ENCODE measurements around the gene POR. TPM values are rescaled to one million over a fixed set of nuclear protein-coding genes. Genes with fewer than 3 reads are reported as not detected.
A peak's percentile ranks its signal among the peaks of the same experiment; 100 is the strongest.

Gene POR
- total and polyA plus RNA-seq, 2 of the 13 experiments (the other 11 are each of a cell fraction or from before 2014, with no cell fraction given) = 145 to 266 TPM

GRCh38 chr7:75916685-75917634, 2.0 kb downstream of the POR start (continued):
- TF ChIP-seq POGK (CRISPR knock-in tag; conservative IDR thresholded peaks at IDR 0.05) = no peak
- 0 out of 2 replicates have a peak, but pooled peaks have one; percentile 18 for TF ChIP-seq ZNF362 (CRISPR knock-in tag; IDR thresholded peaks at IDR 0.05; ENCODE audit: borderline replicate concordance)
- no peak for TF ChIP-seq KDM6A (CRISPR knock-in tag; IDR thresholded peaks at IDR 0.05; ENCODE audit: low read depth)
- no peak for TF ChIP-seq FOXC1 (CRISPR knock-in tag; IDR thresholded peaks at IDR 0.05; ENCODE audit: borderline replicate concordance)
- TF ChIP-seq MTERF4 (CRISPR knock-in tag; IDR thresholded peaks at IDR 0.05) = no peak
- peak; percentile 98 for TF ChIP-seq ZNF770 (CRISPR knock-in tag; IDR thresholded peaks at IDR 0.05)
- peak; percentile 8; the same call in 1 of the 2 replicates for TF ChIP-seq RBFOX2 (IDR thresholded peaks at IDR 0.05; ENCODE audit: low read depth, low read length)
- TF ChIP-seq GMEB2 (CRISPR knock-in tag; IDR thresholded peaks at IDR 0.05; ENCODE audit: low read depth) = no peak
- peak; percentile 55 for TF ChIP-seq CEBPG (CRISPR knock-in tag; IDR thresholded peaks at IDR 0.05)
- no peak for TF ChIP-seq ZNF646 (CRISPR knock-in tag; IDR thresholded peaks at IDR 0.05)
- no peak for TF ChIP-seq ZNF652 (CRISPR knock-in tag; IDR thresholded peaks at IDR 0.05; ENCODE audit: borderline replicate concordance, low read depth)
